AG09319 (cell line): ENCODE measurements around the gene MAD2L1BP.

ENCODE experiments used
- DNase-seq: peaks from one replicate; pipeline ENCODE4 v3.0.0-alpha.2; 2010; ENCODE audit warnings: low read depth; ENCODE audit errors: extremely low read depth
- TF ChIP-seq, protein P1 (sequence below): IDR thresholded peaks from 2 replicates; pipeline ENCODE4 v1.5.1; 2011; ENCODE audit warnings: low read depth, mild to moderate bottlenecking, inconsistent platforms, low read length, moderate library complexity

The MAD2L1BP gene

DNA sequence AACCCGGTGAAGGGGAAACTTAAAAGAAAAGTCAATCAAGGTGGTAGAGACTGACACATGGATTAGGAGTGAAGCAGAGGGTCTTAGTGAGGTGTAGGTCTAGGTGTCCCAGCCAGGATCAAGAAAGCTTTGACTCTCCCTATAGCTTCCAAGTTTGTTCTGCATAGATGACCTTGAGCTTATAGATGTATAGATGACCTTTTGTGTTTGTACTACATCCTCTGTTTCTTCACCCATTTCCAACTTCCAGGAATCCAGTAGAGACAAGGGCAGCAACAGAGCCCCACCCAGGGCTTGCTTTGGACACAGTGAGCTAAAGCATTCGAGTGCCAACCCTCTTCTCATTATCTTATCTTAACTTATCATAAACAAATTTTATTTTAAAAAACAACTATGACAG is 53.8 kb downstream of the MAD2L1BP start:
- DNase-seq = no peak
- TF ChIP-seq, protein P1, sequence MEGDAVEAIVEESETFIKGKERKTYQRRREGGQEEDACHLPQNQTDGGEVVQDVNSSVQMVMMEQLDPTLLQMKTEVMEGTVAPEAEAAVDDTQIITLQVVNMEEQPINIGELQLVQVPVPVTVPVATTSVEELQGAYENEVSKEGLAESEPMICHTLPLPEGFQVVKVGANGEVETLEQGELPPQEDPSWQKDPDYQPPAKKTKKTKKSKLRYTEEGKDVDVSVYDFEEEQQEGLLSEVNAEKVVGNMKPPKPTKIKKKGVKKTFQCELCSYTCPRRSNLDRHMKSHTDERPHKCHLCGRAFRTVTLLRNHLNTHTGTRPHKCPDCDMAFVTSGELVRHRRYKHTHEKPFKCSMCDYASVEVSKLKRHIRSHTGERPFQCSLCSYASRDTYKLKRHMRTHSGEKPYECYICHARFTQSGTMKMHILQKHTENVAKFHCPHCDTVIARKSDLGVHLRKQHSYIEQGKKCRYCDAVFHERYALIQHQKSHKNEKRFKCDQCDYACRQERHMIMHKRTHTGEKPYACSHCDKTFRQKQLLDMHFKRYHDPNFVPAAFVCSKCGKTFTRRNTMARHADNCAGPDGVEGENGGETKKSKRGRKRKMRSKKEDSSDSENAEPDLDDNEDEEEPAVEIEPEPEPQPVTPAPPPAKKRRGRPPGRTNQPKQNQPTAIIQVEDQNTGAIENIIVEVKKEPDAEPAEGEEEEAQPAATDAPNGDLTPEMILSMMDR = no peak
